Measurements from ENCODE around the gene NOTCH1.

GRCh38 chr9:136565715-136566552 lies 20.1 kb upstream of the NOTCH1 start:
- no peak for TF ChIP-seq CTCF (IDR thresholded peaks at IDR 0.05)
- TF ChIP-seq POLR2A (IDR thresholded peaks at IDR 0.05): no peak

All from thyroid gland (tissue), 4 donors.